ENCODE data around the gene UQCC3.
"Not testable (repeated sequence)": the region's sequence is repeated elsewhere in the genome, so short reads cannot be mapped to it uniquely, and the experiment has no call there.

DNA sequence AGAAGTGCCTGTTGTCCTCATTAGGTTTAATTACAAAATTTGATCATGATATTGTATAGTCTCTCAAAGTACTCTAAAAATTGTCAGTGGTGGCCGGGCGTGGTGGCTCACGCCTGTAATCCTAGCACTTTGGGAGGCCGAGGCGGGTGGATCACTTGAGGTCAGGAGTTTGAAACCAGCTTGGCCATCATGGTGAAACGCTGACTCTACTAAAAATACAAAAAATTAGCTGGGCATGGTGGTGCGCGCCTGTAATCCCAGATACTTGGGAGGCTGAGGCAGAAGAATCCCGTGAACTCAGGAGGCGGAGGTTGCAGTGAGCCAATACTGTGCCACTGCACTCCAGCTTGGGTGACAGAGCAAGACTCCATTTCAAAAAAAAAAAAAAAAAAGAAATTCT, 3.9 kb downstream of the UQCC3 start:
- TF ChIP-seq, protein P1, sequence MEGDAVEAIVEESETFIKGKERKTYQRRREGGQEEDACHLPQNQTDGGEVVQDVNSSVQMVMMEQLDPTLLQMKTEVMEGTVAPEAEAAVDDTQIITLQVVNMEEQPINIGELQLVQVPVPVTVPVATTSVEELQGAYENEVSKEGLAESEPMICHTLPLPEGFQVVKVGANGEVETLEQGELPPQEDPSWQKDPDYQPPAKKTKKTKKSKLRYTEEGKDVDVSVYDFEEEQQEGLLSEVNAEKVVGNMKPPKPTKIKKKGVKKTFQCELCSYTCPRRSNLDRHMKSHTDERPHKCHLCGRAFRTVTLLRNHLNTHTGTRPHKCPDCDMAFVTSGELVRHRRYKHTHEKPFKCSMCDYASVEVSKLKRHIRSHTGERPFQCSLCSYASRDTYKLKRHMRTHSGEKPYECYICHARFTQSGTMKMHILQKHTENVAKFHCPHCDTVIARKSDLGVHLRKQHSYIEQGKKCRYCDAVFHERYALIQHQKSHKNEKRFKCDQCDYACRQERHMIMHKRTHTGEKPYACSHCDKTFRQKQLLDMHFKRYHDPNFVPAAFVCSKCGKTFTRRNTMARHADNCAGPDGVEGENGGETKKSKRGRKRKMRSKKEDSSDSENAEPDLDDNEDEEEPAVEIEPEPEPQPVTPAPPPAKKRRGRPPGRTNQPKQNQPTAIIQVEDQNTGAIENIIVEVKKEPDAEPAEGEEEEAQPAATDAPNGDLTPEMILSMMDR (conservative IDR thresholded peaks at IDR 0.05; ENCODE audit: low read length), result not testable (repeated sequence)
- TF ChIP-seq EZH2phosphoT487 (IDR thresholded peaks at IDR 0.05; ENCODE audit: borderline replicate concordance), result not testable (repeated sequence)

All from Loucy (cell line).